HG02678 (cell line): Measurements from ENCODE around the gene PUSL1.

Experiments
- ATAC-seq: cut with Tn5 transposase; IDR thresholded peaks from one replicate; pipeline ENCODE4 v1.9.1; 2021; ENCODE audit warnings: mild to moderate bottlenecking, moderate library complexity; ENCODE audit not compliant: unreplicated experiment

The PUSL1 gene

DNA sequence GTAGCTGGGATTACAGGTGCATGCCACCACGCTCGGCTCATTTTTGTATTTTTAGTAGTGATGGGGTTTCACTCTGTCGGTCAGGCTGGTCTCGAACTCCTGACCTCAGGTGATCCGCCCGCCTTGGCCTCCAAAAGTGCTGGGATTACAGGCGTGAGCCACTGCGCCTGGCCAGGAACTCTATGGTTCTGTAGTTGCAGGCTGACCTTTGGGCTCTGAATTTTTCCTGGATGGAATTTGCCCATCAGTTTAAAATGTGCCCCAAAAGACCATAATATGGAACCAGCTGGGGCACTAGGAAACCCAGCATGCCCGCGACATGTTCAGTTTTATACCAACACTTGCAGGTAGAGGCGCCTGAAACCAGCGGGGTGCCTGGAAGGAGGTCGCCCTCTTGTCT is 29.8 kb upstream of the PUSL1 start:
- no peak for ATAC-seq

DNA sequence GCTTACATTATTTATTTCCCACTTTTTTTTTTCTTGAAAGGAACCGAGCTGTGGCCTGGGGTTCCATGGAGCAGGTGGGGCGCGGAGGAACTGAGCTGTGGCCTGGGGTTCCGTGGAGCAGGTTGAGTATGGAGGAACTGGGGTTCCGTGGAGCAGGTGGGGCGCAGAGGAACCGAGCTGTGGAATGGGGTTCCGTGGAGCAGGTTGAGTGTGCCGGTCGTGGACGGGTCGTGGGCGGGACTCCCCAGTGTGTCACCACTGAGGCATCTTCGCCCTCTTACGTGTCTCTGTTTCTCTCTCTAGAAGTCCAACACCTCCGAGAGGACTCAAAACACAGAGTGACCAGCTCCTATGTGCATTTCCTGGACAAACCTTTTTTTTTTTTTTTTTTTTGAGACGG is 29.4 kb upstream of the PUSL1 start:
- ATAC-seq, result no peak

DNA sequence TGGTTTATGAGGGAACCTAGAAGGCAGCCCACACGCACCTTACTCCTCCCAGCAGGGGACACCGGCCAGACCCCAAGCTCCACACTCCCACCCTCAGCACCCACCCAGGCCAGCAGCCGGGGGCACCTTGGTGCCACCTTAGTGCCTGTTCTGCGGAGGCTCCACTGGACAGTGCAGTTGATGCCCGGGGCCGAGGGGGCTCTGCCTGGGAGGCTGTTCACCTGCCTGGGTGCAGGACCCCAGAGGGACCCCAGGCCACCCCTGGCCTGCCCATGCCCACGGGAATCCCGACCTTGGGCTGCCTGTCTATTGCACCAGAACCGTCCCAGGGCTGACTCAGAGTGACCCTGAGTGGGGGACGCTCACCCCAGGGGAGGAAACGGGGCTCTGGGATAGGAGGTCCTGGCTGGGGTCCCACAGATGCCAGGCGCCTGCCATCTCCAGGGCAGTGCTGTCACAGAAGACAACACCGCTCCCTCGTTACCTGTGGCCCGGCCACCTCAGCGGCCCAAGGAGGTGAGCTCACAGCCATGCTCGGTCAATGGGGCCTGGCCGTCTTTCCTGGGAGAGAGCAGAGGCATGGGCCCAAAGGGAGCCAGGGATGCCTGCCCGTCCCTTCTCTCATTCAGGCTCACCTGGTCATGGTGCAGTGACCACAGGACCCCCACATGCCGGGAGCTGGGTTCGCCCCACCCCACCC is 27.5 kb upstream of the PUSL1 start:
- no peak for ATAC-seq

DNA sequence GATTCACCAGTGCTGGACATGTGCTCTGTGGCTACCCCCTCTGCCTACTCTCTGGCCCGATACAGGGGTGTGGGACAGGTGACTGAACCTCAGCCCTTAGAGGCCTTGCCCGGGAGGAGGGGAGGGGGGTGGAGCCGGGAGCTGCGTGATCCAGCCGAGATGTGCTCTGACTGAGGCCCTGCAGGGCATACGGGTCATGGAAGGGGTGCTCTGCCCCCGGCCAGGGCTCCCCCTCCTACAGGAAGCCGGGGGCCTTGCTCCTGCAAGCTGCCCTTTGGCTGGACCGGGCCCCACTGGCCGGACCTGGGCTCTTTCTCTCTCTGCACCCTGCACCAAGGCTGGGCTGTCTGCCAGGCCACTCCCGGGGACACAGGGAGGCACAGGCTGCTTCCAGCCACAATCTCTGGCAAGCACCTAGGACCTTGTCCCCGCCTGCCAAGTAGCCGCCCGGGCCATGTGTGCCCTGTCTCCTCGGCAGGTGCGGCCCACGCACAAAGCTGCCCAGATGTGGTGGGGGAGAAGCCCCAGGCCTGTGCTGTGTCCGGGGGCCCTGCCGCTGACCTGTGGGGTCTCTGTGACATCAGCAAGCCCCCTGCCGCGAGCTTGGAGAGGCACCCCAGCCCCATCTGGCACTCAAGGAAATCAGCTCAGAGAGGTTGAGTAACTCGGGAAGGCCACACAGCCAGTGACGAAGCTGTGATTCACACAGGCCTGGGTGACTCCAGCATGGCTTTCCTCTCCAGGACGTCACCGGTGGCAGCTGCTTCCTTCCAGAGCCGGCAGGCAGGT is 26.7 kb upstream of the PUSL1 start:
- no peak for ATAC-seq

DNA sequence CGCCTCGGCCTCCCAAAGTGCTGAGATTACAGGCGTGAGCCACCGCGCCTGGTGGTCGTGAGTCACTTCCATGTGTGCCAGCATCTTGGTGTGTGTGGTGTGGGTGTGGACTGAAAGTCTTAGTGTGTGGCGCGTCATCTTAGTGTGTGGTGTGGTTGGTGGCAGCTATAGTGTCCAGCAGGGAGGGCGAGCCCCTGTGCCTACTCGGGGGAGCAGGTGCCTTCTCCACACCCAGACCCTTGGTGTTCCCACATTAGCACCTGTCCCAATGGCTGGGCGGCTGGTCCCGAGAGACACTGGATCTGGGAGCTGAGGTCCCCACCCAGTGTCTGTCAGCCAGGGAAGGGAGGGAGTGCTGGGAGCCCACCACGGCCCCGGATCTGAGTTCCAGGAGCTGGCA is 25.4 kb upstream of the PUSL1 start:
- no peak for ATAC-seq

DNA sequence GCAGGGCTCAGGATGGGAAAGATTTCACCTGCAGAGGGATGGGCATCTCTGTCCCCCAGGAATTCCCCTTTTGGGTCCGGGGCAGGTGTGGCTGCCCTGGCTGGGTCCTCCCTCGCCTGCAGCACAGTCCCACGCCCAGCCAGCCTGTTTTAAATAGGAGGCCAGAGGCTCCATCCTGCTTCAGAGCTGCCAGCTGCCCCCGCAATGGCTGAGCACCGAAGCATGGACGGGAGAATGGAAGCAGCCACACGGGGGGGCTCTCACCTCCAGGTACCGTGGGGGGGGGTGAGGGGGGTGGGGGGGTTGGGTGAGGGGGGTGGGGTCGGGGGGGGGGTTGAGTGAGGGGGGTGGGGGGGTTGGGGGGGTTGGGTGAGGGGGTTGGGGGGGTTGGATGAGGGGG is 24.6 kb upstream of the PUSL1 start:
- no peak for ATAC-seq

DNA sequence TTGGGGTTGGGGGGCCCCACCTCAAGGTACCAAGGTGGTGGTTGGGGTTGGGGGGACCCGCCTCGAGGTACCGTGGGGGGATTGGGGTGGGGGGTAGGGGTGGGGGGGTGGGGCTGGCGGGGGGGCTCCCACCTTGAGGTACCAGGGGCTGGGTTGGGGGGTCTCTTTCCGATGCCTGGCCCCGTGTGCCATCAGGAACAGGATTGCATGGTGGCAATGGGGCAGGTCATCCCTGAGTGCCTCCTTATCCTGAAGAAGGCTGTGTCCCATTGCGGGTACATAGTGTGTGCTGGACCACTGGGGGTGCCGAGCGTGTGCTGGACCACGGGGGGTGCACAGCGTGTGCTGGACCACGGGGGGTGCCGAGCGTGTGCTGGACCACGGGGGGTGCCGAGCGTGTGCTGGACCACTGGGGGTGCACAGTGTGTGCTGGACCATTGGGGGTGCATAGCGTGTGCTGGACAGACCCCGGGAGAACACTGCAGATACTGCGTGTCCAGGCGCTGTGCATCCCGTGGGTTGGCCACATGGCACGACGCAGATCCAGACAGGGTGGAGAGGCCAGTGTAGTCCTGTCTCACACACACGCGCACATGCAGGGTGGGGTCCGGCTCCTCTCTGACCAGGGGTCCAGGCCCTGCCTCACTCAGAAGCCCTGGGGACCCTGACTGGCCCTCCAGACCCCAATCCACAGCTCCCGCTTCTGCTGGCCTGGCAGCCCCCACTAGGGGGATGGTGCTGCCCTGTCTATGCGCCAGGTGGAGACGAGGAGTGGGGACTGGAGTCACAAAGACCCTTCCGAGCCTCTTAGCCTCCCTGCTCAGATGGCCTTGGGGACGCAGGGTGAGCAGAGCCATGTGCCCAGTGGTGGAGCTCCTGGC is 23.9 kb upstream of the PUSL1 start:
- ATAC-seq, result no peak

DNA sequence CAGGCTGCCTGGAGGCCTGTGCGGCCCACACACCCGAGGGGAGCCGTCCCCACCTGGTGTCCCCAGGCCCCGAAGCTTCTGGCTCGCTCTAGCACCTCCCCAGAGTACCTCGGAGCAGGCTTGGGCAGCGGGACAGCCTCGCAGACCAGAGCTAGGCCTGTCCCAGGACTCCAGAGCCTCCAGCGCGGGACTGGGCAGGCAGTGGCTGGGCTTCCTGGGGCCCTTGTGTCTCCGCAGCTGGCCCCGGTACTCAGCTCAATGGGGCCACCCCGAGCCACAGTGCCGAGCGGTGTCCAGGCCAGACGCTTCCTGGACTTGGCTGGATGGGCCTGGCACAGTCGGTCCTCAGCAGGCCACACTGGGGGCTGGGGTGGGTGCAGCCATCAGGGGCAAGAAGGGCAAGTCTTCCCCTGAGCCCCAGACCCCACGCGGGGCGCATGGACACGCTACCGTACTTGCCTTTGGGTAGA is 23.3 kb upstream of the PUSL1 start:
- no peak for ATAC-seq

DNA sequence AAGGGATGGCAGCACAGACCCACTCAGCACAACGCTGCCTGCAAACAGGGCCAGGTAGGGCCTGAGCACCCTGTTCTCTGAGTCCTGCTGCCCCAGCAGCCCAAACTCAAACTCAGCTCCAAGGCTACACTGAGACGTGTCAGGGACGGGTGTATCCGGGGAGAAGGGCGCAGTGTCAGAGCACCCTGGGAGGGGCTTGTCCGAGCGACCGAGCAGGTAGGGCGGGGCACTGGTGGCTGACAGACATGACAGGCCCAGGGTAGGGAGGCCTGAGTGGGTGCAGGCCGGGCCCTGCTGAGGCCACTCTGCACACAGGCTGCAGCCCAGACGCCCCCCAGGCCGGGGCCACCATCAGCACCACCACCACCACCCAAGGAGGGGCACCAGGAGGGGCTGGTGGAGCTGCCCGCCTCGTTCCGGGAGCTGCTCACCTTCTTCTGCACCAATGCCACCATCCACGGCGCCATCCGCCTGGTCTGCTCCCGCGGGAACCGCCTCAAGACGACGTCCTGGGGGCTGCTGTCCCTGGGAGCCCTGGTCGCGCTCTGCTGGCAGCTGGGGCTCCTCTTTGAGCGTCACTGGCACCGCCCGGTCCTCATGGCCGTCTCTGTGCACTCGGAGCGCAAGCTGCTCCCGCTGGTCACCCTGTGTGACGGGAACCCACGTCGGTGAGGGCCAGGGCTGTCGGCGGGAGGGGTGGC is 22.6 kb upstream of the PUSL1 start:
- no peak for ATAC-seq

DNA sequence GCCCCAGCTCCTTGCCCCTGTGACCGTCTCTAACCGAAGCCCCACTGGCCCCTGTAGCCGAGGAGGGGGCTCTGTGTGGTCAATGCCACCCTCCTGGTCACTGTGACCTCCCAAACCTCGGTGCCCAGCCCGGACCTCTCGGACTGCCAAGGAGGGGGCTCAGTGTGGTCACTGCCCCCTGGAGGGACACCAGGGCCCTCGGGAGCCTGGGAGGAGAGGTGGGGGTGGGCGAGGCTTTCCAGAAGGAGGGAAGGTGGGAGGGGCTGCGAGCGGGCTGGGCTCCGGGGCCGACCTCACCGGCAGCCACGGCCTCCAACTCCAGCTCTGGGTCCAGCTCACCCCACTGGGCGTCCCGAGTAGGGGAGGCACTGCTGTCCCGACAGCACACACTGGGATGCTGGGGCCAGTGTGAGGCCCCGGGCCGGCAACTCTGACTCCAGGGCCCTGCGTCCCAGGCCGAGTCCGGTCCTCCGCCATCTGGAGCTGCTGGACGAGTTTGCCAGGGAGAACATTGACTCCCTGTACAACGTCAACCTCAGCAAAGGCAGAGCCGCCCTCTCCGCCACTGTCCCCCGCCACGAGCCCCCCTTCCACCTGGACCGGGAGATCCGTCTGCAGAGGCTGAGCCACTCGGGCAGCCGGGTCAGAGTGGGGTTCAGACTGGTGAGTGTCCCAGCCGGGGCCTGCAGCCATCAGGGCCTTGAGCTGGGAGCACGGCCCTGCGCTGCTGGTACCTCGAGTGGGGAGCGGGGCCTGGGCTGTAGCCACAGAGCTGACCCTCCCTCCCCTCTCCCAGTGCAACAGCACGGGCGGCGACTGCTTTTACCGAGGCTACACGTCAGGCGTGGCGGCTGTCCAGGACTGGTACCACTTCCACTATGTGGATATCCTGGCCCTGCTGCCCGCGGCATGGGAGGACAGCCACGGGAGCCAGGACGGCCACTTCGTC is 21.8 kb upstream of the PUSL1 start:
- ATAC-seq, result no peak

DNA sequence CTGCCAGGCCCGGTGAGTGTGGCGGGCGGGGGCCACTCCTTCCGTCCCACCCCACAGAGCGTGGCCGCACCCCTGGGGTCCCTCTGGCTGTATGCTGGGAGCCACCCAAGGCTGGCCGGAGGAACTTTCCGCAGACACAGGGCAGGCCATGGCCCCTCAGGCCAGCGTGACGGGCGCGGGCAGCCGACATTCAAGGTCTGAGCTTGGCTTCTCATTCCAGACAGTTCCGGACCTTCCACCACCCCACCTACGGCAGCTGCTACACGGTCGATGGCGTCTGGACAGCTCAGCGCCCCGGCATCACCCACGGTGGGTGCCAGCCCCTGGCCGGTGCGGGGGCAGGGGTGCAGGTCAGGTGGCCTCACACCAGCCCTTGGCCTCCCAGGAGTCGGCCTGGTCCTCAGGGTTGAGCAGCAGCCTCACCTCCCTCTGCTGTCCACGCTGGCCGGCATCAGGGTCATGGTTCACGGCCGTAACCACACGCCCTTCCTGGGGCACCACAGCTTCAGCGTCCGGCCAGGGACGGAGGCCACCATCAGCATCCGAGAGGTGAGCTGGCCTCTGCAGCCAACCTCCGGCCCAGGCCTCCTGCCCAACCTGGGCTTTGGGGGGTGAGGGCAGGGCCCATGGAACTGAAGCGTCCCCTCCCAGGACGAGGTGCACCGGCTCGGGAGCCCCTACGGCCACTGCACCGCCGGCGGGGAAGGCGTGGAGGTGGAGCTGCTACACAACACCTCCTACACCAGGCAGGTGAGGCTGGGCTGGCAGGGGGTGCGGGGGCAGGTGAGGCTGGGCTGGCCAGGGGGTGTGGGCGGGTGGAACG is 20.9 kb upstream of the PUSL1 start:
- no peak for ATAC-seq

DNA sequence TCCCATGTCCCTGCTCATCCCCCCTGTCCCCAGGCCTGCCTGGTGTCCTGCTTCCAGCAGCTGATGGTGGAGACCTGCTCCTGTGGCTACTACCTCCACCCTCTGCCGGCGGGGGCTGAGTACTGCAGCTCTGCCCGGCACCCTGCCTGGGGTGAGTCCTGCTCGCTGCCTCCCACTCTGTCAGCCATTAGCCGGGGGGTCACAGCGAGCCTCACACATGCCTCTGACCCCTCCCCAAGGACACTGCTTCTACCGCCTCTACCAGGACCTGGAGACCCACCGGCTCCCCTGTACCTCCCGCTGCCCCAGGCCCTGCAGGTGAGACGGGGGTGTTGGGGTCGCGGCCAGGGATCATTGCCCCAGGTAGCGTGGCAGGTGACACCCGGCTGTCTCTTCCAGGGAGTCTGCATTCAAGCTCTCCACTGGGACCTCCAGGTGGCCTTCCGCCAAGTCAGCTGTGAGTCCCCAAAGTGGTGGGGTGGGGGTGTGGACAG is 18.1 kb upstream of the PUSL1 start:
- ATAC-seq, result no peak

DNA sequence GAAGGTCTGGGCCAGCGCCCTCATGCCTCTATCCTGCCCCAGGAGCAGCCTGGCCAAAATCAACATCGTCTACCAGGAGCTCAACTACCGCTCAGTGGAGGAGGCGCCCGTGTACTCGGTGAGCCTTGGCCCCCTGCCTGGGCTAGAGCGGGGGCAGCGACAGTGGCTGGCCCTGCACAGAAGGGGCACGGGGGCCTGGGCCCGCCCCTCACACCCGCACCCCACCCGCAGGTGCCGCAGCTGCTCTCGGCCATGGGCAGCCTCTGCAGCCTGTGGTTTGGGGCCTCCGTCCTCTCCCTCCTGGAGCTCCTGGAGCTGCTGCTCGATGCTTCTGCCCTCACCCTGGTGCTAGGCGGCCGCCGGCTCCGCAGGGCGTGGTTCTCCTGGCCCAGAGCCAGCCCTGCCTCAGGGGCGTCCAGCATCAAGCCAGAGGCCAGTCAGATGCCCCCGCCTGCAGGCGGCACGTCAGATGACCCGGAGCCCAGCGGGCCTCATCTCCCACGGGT is 17.3 kb upstream of the PUSL1 start:
- ATAC-seq, result no peak

DNA sequence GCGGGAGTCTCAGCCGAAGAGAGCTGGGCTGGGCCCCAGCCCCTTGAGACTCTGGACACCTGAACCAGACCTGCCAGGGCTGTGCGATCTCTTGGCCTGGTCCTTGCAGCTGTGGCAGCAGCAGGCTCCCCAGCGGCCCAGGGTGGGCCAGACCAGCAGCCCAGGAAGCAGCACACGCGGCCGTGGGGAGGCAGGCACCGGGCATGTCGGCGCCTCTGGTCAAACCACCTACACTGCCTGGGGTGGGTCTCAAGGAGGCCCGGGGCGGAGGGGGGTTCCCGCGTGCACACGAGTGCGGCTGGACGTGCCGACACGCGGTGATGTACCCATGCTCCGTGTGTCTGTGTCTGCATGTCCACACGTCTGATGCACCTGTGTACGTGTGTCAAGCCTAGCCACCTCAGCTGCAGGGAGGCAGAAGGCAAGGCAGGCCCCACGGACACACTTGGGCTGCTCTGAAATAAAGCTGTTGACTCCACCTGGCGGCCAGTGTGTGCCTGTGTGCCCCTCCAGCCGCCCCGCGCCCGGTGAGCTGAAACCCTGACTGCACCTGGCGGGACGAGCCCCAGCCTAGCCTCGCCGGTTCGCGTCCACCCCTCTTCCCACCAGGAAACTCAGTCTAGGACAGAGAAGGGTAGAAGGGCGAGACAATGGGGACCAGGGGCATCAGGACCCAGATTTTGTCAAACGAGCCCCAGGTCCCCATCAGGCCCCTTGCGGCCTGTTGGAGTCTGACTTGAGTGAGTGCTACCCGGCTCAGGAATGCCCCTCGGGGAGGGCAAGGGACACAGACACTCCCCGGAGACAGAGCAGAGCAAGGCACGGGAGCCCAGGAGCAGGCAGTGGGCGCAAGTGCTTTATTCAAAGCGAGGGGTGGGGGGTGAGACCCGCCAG is 16.6 kb upstream of the PUSL1 start:
- no peak for ATAC-seq

DNA sequence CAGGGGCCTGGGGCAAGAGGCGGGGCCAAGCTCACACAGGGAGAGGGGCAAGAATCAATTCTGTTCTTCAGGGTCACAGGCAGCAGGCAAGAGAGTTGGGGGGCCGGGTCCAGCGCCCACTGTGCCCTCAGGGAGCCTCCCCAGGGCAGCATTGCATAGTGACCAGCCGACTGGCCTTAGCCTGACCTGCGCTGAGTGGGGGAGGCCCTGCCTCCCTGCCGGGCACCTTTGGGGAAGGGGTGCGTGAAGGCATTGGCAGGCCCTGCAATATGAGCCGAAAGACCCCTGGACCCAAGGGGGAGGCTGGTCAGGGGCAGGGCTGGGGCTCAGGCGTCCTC is 16.0 kb upstream of the PUSL1 start:
- ATAC-seq, result no peak

DNA sequence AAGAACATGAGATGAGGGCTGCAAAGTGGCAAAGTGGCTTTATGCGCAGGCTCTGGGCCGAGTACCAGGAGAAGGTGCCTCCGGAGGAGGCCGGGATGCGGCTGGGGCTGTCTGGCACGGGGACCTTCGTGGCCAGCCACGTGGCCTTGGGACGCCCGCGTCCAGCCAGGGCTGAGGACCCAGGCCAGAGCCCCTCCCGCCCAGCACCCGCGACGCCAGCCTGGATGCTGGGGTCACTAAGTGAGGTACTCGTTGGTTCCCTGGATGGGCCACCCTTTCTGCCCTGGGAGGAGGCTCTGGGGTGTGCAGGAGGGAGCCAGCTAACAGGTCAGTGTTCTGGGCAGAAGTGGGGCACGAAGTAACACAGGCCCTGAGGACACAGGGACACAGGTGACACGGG is 15.5 kb upstream of the PUSL1 start:
- no peak for ATAC-seq
